IPS DF 6.9 (cell line): ENCODE data around the gene YRDC.
A peak's percentile ranks its signal among the peaks of the same experiment; 100 is the strongest.

Experiments
- DNase-seq: peaks from one replicate; pipeline ENCODE4 v3.0.0-alpha.2; 2013; ENCODE audit warnings: low read depth, low spot score
- H3K27ac ChIP-seq: one replicate; pipeline ENCODE4 v1.5.1; 2013; ENCODE audit warnings: low read length, control low read depth
- H3K27me3 ChIP-seq: 2 replicates; pipeline ENCODE4 v1.6.1; 2013; ENCODE audit warnings: mild to moderate bottlenecking, low read length; ENCODE audit not compliant: control insufficient read depth, insufficient read depth
- H3K36me3 ChIP-seq: 2 replicates; pipeline ENCODE4 v1.6.1; 2013; ENCODE audit warnings: low read length; ENCODE audit not compliant: control insufficient read depth, insufficient read depth
- H3K4me1 ChIP-seq: 2 replicates; pipeline ENCODE4 v1.6.1; 2013; ENCODE audit warnings: low read length; ENCODE audit not compliant: control insufficient read depth, insufficient read depth
- H3K4me3 ChIP-seq: 2 replicates; pipeline ENCODE4 v1.5.1; 2013; ENCODE audit warnings: mild to moderate bottlenecking, low read length
- H3K9me3 ChIP-seq: 2 replicates; pipeline ENCODE4 v1.6.1; 2013; ENCODE audit warnings: low read length, inconsistent platforms; ENCODE audit not compliant: control insufficient read depth, insufficient read depth
- WGBS: extraction: QIAGEN DNeasy Blood & Tissue Kit; methylation state at CpG from one replicate; pipeline ENCODE4 v1.1.7; 2013; ENCODE audit warnings: mixed read lengths, missing lambda C conversion rate; ENCODE audit not compliant: insufficient read length, insufficient coverage; 5-methylcytosine and 5-hydroxymethylcytosine counted together

The YRDC gene

DNA sequence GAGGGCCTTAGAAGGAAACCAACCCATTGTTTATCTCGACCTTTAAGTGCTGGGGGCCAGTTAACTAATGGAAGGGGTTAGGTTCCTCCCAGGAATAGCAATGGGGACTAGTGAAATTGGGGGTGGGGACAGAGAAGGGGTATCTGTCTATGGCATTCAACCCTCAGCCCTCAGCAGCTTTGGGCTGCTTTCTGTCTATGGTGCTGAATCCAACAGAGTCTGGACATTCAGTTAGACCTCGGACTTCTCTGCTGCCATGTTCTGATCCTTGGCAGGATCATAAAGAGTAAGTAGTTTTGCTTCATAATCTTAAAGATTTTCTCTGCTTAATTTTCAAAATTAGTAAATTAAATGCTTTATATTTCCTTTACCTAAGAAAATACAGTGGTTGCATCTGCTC lies 40.5 kb downstream of the YRDC start:
- Histone ChIP-seq H3K27me3 (peaks cover 21% of the 10 kb centered on the region), H3K36me3 (no peaks in the 10 kb centered on the region), H3K9me3 (no peaks in the 10 kb centered on the region), H3K4me1 (peaks cover 5% of the 10 kb centered on the region), H3K27ac (no peak overlapping the region), H3K4me3 (no peak overlapping the region)
- no CpG with 5 or more reads among the region's 2 CpGs for WGBS
- no peak for DNase-seq

DNA sequence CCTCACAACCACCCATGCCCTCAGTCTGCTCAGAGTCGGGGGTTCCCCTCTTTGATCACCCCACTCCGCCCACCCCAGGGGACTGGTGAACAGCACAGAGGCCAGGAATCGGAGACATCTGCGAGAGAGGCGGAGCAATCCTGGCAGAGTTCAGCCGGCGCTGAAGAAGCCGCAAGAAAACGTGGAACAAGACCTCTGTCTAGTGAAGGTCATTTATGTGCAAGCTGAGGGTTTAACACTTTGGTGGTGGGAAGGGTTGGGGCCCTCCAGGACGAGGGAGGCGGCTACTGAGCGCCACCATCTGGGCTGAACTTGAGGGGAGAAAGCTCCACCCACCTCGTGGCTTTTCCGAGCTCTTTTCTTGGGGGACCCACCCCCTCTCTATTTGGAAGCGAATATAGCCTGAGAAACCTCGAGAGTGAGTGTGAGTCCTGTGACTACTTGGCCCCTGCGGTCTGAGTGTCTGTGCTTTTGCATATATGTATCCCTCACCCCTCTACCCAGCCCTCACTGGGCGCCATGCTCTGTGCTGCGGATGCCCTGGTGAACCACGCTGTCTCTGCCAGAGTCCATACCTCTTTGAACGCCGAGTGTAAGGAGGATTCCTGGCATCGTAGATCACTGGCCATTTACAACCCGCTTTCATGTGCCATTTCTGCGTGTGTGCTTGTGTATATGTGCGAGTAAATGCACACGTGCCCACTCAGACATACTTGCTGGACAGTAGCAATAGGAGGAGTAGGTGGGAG lies 41.9 kb downstream of the YRDC start:
- H3K27me3 ChIP-seq, result peaks cover 21% of the 10 kb centered on the region
- no peak for DNase-seq

DNA sequence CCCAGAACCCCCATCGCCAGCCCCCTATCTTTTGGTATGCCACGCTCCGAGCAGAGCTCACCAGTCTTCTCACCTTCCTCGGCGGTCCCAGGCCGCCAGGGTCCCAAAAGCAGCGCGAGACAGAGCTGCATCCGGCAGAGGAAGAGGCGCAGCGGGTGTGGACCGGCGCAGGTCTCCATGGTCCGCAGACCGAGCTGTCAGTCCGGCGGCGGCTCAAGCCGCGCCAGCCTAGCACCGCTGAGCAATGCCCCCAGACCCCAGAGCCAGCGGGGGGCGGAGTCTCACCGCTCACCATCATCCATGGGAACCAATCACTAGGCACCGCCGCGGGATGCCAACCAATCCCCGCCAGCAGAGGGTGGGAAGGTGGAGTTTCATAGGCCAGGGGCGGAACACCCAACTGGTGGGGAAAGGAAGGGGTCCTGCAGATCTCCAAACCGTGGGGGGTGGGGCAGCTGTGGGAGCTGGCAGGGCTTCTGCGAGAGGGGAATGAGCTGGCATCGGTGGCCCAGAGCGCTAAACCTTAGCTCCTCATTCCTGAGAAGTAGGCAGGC lies 43.0 kb downstream of the YRDC start, which contains the start of gene EPHA10:
EPHA10 (minus strand) TSS at position 233 of the 554 bp plus-strand sequence; CDS start at position 179, 54 bp downstream.
- no peaks in the 10 kb centered on the region for H3K36me3 ChIP-seq
- H3K9me3 ChIP-seq, result no peaks in the 10 kb centered on the region
- no peak within 1 kb of the TSS for H3K27ac ChIP-seq
- DNase-seq, result peak; percentile 61
- WGBS, result no CpG with 5 or more reads among the region's 33 CpGs
- peaks cover 21% of the 10 kb centered on the region for H3K27me3 ChIP-seq
- peak within 1 kb of the TSS; percentile 12; the same call in 1 of the 2 replicates for H3K4me3 ChIP-seq
- peaks cover 5% of the 10 kb centered on the region for H3K4me1 ChIP-seq

More for the DNA sequence above, 41.9 kb downstream of the YRDC start:
- Histone ChIP-seq H3K9me3 (no peaks in the 10 kb centered on the region), H3K36me3 (no peaks in the 10 kb centered on the region), H3K4me3 (peak overlapping the region; percentile 12; the same call in 1 of the 2 replicates), H3K27ac (no peak overlapping the region), H3K4me1 (peaks cover 5% of the 10 kb centered on the region)
- no CpG with 5 or more reads among the region's 27 CpGs for WGBS

DNA sequence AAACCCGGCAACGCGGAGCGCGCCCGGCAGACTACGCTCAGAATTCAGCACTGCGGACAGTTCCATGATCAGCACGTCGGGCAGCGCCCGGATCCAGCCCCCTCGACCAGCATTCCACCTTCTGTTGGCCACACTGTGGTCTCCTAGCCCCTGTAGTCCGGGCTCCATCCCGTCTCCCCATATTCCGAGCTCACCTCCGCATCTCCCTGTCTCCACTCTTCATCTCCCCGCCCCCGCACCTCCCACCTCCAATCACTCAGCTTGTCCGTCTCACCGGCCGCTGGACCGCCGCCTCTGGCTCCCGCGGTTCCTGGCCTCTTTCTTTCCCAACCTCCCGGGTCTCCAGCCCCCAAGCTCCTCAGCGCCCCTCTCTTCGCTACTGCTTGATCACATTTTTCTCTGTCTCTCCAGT lies 43.6 kb downstream of the YRDC start:
- Histone ChIP-seq H3K4me3 (no peak overlapping the region), H3K36me3 (no peaks in the 10 kb centered on the region), H3K27ac (no peak overlapping the region), H3K4me1 (peaks cover 5% of the 10 kb centered on the region), H3K27me3 (peaks cover 21% of the 10 kb centered on the region), H3K9me3 (no peaks in the 10 kb centered on the region)
- no CpG with 5 or more reads among the region's 29 CpGs for WGBS
- DNase-seq, result peak; percentile 57

DNA sequence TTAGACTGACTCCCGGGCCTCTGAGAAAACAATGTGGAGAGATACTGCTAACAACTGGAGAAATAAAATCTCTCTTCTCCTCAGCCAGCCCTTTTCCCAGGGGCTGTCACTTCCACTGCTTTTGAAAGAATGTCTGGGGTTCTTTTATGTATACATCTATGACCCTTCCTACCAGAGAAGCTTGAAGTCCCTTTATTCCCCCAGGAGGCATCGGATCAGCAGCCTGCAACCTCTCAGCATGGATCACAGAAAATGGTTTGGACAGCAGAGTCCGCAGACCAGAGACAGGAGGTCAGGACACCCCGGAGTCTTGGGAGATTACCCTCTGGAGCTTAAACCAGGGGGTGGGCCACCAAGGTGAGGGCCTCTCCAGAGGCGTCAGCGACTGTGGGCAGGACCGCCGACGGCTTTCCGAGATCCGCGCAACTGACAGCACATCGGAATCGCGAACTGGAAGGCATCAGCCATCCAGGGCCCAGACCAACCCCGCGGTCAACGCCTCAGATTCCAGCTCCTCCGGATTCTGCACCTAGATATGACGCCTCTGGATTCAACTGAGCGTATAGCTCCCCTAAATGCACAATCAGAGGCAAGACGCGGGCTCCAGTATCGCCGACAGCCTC lies 44.1 kb downstream of the YRDC start:
- no peak for DNase-seq
- Histone ChIP-seq H3K27ac (no peak overlapping the region), H3K27me3 (peaks cover 21% of the 10 kb centered on the region), H3K9me3 (no peaks in the 10 kb centered on the region), H3K36me3 (no peaks in the 10 kb centered on the region), H3K4me1 (peaks cover 5% of the 10 kb centered on the region), H3K4me3 (no peak overlapping the region)
- no CpG with 5 or more reads among the region's 25 CpGs for WGBS

DNA sequence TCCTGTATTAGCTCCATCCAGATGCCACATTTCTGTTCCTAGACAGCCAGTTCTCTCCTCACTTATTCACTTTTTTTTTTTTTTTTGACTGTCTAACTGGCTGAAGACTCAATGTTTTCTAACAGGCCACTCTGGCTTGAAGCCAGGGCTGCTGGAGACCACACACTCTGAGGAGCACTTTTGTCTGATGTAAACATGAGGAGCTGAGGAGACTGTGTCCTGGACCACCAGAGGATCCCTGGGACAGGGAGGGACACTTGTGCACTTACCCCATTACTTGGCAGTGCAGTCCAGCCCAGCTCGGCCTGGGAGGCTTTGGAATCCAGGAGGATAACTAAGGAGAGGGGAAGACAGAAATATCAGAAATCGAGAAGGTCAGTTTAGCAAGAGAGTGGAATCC lies 45.5 kb downstream of the YRDC start:
- no CpG with 5 or more reads among the region's 2 CpGs for WGBS

DNA sequence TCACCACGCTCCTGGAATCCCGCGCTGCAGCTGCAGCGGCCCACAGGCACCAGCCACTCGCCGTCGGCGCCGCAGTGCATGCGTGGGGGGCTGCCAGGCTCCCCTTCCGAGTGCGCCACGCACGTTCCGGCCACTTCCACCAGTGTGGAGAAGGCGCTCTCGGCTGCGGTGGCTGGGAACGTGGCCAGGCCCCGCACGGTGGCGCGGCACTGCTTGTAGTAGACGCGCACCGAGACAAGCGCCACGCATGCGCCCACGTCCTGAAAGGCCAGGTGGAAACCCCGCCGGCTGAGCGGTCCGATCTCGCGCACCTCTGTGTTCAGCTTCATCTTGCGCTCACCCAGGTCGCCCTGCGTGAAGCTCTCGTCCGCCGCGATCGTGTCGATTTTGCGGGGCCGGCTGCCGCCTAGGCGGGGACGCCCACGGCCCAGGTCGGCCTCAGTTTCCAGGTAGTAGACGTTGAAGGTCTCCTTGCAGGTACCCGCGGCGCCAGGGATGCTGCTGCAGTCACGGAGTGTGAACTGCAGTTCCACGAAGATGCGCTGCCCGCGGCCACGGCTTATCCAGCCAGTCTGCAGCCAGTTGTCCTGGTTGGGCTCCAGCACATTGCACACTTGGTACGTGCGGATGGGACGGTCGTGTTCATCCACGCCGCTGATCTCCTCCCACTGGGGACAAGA lies 46.5 kb downstream of the YRDC start:
- peaks cover 22% of the 10 kb centered on the region for H3K27me3 ChIP-seq
- no CpG with 5 or more reads among the region's 68 CpGs for WGBS
- no peak overlapping the region for H3K4me3 ChIP-seq
- peaks cover 5% of the 10 kb centered on the region for H3K4me1 ChIP-seq
- no peak for DNase-seq
- no peaks in the 10 kb centered on the region for H3K9me3 ChIP-seq
- H3K36me3 ChIP-seq, result no peaks in the 10 kb centered on the region
- no peak overlapping the region for H3K27ac ChIP-seq

More for the DNA sequence above, 45.5 kb downstream of the YRDC start:
- Histone ChIP-seq H3K27me3 (peaks cover 21% of the 10 kb centered on the region), H3K27ac (no peak overlapping the region), H3K4me1 (peaks cover 5% of the 10 kb centered on the region), H3K9me3 (no peaks in the 10 kb centered on the region), H3K4me3 (no peak overlapping the region), H3K36me3 (no peaks in the 10 kb centered on the region)
- DNase-seq, result no peak

DNA sequence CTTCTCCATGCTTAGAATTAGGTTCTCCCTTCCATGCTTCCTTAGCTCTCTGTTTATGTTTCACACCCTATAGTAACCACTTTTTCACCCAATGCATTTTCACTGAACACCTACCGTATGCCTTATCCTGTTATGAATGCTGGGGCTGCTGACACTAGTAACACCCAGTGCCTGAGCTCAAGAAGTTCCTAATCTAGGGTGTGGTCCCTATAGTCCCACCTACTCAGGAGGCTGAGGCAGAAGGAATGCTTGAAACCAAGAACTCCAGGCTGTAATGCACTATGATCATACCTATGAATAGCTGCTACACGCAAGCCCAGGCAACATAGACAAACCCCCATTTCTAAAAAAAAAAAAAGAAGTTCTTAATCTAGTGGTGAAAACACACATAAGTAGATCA lies 48.6 kb downstream of the YRDC start:
- H3K27ac ChIP-seq, result no peak overlapping the region
- no CpG with 5 or more reads among the region's 2 CpGs for WGBS
- no peaks in the 10 kb centered on the region for H3K36me3 ChIP-seq
- no peaks in the 10 kb centered on the region for H3K9me3 ChIP-seq
- H3K4me3 ChIP-seq, result no peak overlapping the region
- no peak for DNase-seq
- peaks cover 20% of the 10 kb centered on the region for H3K27me3 ChIP-seq
- H3K4me1 ChIP-seq, result no peaks in the 10 kb centered on the region

DNA sequence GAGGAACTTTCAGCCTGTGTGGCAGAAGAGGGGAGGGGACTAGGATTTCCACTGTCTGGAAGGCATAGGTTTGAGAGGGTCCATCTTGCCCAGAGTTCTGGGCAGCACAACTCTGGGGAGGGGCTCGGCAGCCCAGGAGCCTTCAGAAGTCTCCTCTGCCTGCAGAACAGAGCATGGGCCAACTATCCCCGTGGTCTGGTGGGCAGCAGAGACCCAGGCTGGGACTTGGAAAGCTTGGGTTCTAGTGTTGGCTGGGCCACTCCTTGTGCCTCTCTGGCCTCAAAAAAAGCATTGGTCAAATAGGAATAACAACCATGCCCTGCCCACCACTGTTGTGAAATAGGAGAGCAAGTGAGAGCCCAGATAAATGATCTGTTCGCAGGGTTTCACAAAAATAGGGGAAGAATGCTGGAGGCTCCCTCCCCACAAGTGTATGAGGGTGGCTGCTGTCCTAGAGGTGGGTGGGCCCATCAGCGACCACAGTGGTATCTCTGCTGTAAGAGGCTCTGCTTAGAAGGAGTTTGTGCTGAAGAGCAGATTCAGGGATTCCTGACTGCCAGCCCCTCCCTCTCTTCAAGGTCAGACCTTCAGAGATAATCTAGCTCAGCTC lies 52.0 kb downstream of the YRDC start:
- H3K27me3 ChIP-seq, result peaks cover 29% of the 10 kb centered on the region
- no CpG with 5 or more reads among the region's 4 CpGs for WGBS
- no peak overlapping the region for H3K4me3 ChIP-seq
- no peak for DNase-seq
- H3K4me1 ChIP-seq, result no peaks in the 10 kb centered on the region
- no peaks in the 10 kb centered on the region for H3K9me3 ChIP-seq
- H3K27ac ChIP-seq, result no peak overlapping the region
- no peaks in the 10 kb centered on the region for H3K36me3 ChIP-seq

DNA sequence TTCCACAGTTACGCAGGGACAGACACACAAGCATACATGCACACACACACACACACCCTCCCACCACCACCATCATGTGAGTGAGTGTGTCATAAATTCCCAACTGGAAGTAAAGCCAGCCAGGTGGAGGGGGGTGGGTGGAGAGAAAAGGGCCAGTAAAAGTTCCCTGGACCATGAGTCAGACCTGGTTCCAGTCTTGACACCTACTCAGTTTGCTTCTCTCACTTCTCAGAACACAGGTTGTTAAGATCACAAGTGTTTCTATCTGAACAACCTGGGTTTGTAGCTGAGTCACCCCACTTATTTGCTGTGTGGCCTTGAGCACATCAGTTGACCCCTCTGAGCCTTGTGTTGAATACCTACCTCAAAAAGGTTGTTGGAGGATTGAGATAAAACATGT lies 52.7 kb downstream of the YRDC start:
- Histone ChIP-seq H3K4me1 (no peaks in the 10 kb centered on the region), H3K9me3 (no peaks in the 10 kb centered on the region), H3K27me3 (peaks cover 29% of the 10 kb centered on the region), H3K36me3 (no peaks in the 10 kb centered on the region), H3K4me3 (no peak overlapping the region), H3K27ac (no peak overlapping the region)
- no peak for DNase-seq
- no CpG with 5 or more reads among the region's 1 CpG for WGBS
